Trophoblast cell (in vitro differentiated cells and primary cell): ENCODE data around the gene PARVA.

Experiments used
- DNase-seq, 2 donors: peaks; one replicate each; pipeline ENCODE4 v3.0.0-alpha.2; 2016
- H2AFZ ChIP-seq: 2 replicates; pipeline ENCODE4 v1.6.1; 2013; ENCODE audit warnings: low read length, moderate library complexity, mild to moderate bottlenecking; ENCODE audit not compliant: insufficient read depth, poor library complexity
- H2AK5ac ChIP-seq: 2 replicates; pipeline ENCODE4 v1.6.1; 2013; ENCODE audit warnings: mild to moderate bottlenecking, low read length
- H2BK120ac ChIP-seq: 2 replicates; pipeline ENCODE4 v1.6.1; 2013; ENCODE audit warnings: low read length, mild to moderate bottlenecking, moderate library complexity; ENCODE audit not compliant: insufficient read depth, poor library complexity
- H2BK12ac ChIP-seq: 2 replicates; pipeline ENCODE4 v1.6.1; 2013; ENCODE audit warnings: mild to moderate bottlenecking, low read length, moderate library complexity
- H2BK5ac ChIP-seq: 2 replicates; pipeline ENCODE4 v1.6.1; 2013; ENCODE audit warnings: low read length, low read depth, moderate library complexity, mild to moderate bottlenecking; ENCODE audit not compliant: poor library complexity
- H3K14ac ChIP-seq: 2 replicates; pipeline ENCODE4 v1.6.1; 2013; ENCODE audit warnings: mild to moderate bottlenecking, low read length
- H3K18ac ChIP-seq: 2 replicates; pipeline ENCODE4 v1.6.1; 2013; ENCODE audit warnings: mild to moderate bottlenecking, low read length
- H3K23ac ChIP-seq: 2 replicates; pipeline ENCODE4 v1.6.1; 2013; ENCODE audit warnings: low read length
- H3K27ac ChIP-seq: 2 replicates; pipeline ENCODE4 v1.5.1; 2013; ENCODE audit warnings: low read depth, mild to moderate bottlenecking, inconsistent platforms, low read length, moderate library complexity
- H3K27me3 ChIP-seq: 2 replicates; pipeline ENCODE4 v1.6.1; 2013; ENCODE audit warnings: inconsistent platforms, mild to moderate bottlenecking, low read length, moderate library complexity; ENCODE audit not compliant: insufficient read depth
- H3K36me3 ChIP-seq, 2 experiments: 1 replicate in 1 of 2; 2 replicates in 1 of 2; pipeline ENCODE4 v1.6.1; 2013; ENCODE audit warnings: low read length in 2 of 2, mild to moderate bottlenecking in 2 of 2, moderate library complexity in 1 of 2; ENCODE audit not compliant: insufficient read depth in 2 of 2, control insufficient read depth in 1 of 2
- H3K4ac ChIP-seq: 2 replicates; pipeline ENCODE4 v1.6.1; 2013; ENCODE audit warnings: low read depth, mild to moderate bottlenecking, low read length, moderate library complexity
- H3K4me1 ChIP-seq, 2 experiments: 1 replicate in 1 of 2; 2 replicates in 1 of 2; pipeline ENCODE4 v1.6.1; 2013; ENCODE audit warnings: low read length in 2 of 2, mild to moderate bottlenecking in 2 of 2, moderate library complexity in 1 of 2; ENCODE audit not compliant: insufficient read depth in 2 of 2, control insufficient read depth in 1 of 2
- H3K4me2 ChIP-seq: 2 replicates; pipeline ENCODE4 v1.6.1; 2013; ENCODE audit warnings: inconsistent platforms, mild to moderate bottlenecking, low read length, moderate library complexity
- H3K4me3 ChIP-seq: 2 replicates; pipeline ENCODE4 v1.5.1; 2013; ENCODE audit warnings: mild to moderate bottlenecking, low read depth, low read length, inconsistent platforms
- H3K79me1 ChIP-seq: one replicate; pipeline ENCODE4 v1.6.1; 2013; ENCODE audit warnings: low read length
- H3K79me2 ChIP-seq: 2 replicates; pipeline ENCODE4 v1.6.1; 2013; ENCODE audit warnings: low read length, mild to moderate bottlenecking; ENCODE audit not compliant: control insufficient read depth, insufficient read depth, poor library complexity
- H3K9ac ChIP-seq: 2 replicates; pipeline ENCODE4 v1.6.1; 2013; ENCODE audit warnings: mild to moderate bottlenecking, low read length
- H3K9me3 ChIP-seq: 2 replicates; pipeline ENCODE4 v1.6.1; 2013; ENCODE audit warnings: low read depth, mild to moderate bottlenecking, control low read depth, inconsistent platforms, low read length; ENCODE audit not compliant: insufficient read depth
- H4K12ac ChIP-seq: 2 replicates; pipeline ENCODE4 v1.6.1; 2013; ENCODE audit warnings: low read depth, mild to moderate bottlenecking, low read length, moderate library complexity
- H4K8ac ChIP-seq: 2 replicates; pipeline ENCODE4 v1.6.1; 2013; ENCODE audit warnings: low read depth, mild to moderate bottlenecking, low read length, moderate library complexity
- H4K91ac ChIP-seq: one replicate; pipeline ENCODE4 v1.6.1; 2013; ENCODE audit warnings: low read depth, mild to moderate bottlenecking, low read length, moderate library complexity
- WGBS: extraction: QIAGEN DNeasy Blood & Tissue Kit; methylation state at CpG from one replicate; pipeline ENCODE4 v1.1.7; 2013; ENCODE audit warnings: missing lambda C conversion rate; ENCODE audit not compliant: insufficient read length, insufficient coverage; ENCODE audit errors: extremely low coverage; 5-methylcytosine and 5-hydroxymethylcytosine counted together

PARVA gene

DNA sequence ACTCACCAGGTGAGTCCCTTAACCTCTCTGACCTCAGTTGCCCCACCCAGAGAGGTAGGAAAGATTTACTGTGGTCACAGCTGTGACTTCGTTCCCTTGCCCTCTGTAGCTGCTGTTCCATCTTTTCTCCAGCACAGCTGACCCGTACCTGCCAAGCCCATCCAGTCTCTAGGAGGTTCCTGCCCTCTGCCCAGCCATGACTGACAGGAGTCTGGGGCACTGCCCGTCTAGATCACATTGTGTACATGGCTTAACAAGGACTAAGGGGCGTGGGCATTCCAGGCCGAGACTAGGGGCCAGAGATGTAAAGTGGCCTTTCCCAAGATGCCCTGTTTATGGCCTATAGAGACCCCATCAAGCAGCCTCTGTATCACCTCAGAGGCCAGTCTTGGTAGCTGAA lies 132.0 kb downstream of the PARVA start:
- WGBS: no CpG with 5 or more reads among the region's 5 CpGs
- Histone ChIP-seq H3K79me2 (peaks cover 2% of the 10 kb centered on the region), H3K9me3 (no peaks in the 10 kb centered on the region), H3K27me3 (no peaks in the 10 kb centered on the region), H3K36me3 (peaks cover 22 to 24% of the 10 kb centered on the region in 2 experiments), H4K91ac (peak overlapping the region; percentile 16), H2AK5ac (no peak overlapping the region), H3K23ac (no peak overlapping the region), H2AFZ (no peak overlapping the region), H3K14ac (peak overlapping the region; percentile 7), H3K4me1 (peaks cover 10 to 26% of the 10 kb centered on the region in 2 experiments), H4K12ac (no peak overlapping the region), H2BK5ac (peak overlapping the region; percentile 7), H3K79me1 (peaks cover 14% of the 10 kb centered on the region), H3K4me2 (no peak overlapping the region), H2BK12ac (peak overlapping the region; percentile 13), H3K4me3 (no peak overlapping the region), H3K4ac (no peak overlapping the region), H3K27ac (no peak overlapping the region), H3K18ac (peak overlapping the region; percentile 30), H4K8ac (no peak overlapping the region), H2BK120ac (peak overlapping the region; percentile 79), H3K9ac (no peak overlapping the region)
- DNase-seq: no peak

DNA sequence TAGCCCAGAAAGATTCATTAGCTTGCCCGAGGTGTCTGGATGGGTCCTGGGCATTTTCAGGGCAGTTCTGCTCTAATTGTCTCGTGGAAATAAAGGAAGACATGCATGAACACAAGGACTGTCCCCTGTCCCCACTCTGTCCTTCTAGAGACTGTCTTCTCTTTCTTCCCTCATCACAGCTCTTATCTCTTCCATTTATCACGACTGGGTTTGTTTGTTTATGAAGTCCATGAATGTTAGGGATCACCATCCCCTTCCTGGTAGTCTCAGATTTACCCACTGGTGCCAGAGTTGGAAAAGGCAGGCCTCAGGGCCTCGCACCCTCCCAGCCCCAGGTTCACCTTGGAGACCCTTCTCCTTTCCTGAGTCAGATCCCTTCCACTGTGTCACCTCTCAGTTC lies 134.8 kb downstream of the PARVA start:
- H3K9ac ChIP-seq: no peak overlapping the region
- H3K4me3 ChIP-seq: no peak overlapping the region
- no peak overlapping the region for H4K12ac ChIP-seq
- peaks cover 18 to 24% of the 10 kb centered on the region in 2 experiments for H3K36me3 ChIP-seq
- no peak overlapping the region for H2BK120ac ChIP-seq
- no peaks in the 10 kb centered on the region for H3K9me3 ChIP-seq
- no peak overlapping the region for H2AFZ ChIP-seq
- H3K4me1 ChIP-seq: peaks cover 16 to 31% of the 10 kb centered on the region in 2 experiments
- H3K79me1 ChIP-seq: peaks cover 24% of the 10 kb centered on the region
- H3K27ac ChIP-seq: no peak overlapping the region
- H3K4ac ChIP-seq: no peak overlapping the region
- WGBS: no CpG with 5 or more reads among the region's 4 CpGs
- H2BK5ac ChIP-seq: no peak overlapping the region
- no peak overlapping the region for H3K14ac ChIP-seq
- H3K4me2 ChIP-seq: no peak overlapping the region
- no peak overlapping the region for H3K18ac ChIP-seq
- H3K79me2 ChIP-seq: peaks cover under 1% of the 10 kb centered on the region
- H4K91ac ChIP-seq: no peak overlapping the region
- no peak overlapping the region for H4K8ac ChIP-seq
- no peaks in the 10 kb centered on the region for H3K27me3 ChIP-seq
- H2AK5ac ChIP-seq: no peak overlapping the region
- no peak overlapping the region for H2BK12ac ChIP-seq
- no peak overlapping the region for H3K23ac ChIP-seq
- DNase-seq: no peak

DNA sequence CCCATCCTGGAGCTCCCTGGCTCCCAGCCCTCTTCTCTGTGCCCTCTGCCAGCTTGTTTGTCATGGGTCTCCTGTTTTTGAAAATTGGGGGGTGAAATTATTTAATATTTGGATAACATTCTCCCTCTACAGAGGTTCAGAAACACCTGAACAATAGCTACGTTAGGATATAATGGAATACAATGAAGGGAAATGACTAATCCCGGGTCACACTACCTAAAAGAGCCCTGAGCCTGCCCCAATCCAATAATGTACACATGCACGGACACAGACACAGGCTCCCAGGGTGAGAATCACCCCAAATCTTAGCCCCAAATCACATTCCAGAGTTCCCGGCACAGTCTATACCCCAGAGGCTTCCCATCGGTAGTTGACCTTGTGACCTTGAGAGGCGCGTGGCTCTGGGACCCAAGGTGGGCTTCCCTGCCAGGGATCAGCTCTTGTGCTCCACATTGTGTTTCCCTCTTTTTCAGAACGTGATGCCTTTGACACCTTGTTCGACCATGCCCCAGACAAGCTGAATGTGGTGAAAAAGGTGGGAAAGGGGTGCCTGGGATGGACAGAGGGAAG lies 135.5 kb downstream of the PARVA start:
- no peak overlapping the region for H3K4ac ChIP-seq
- H4K8ac ChIP-seq: no peak overlapping the region
- peak overlapping the region; percentile 39 for H4K91ac ChIP-seq
- no peak overlapping the region for H4K12ac ChIP-seq
- H3K36me3 ChIP-seq: peaks cover 17 to 23% of the 10 kb centered on the region in 2 experiments
- H3K4me3 ChIP-seq: no peak overlapping the region
- H3K23ac ChIP-seq: no peak overlapping the region
- peaks cover 23 to 35% of the 10 kb centered on the region in 2 experiments for H3K4me1 ChIP-seq
- whole genome bisulfite sequencing: no CpG with 5 or more reads among the region's 9 CpGs
- H3K9me3 ChIP-seq: no peaks in the 10 kb centered on the region
- H2AFZ ChIP-seq: no peak overlapping the region
- H2BK12ac ChIP-seq: no peak overlapping the region
- no peak overlapping the region for H2BK5ac ChIP-seq
- H2BK120ac ChIP-seq: peak overlapping the region; percentile 25
- no peaks in the 10 kb centered on the region for H3K27me3 ChIP-seq
- H3K14ac ChIP-seq: no peak overlapping the region
- DNase-seq: no peak
- peaks cover 5% of the 10 kb centered on the region for H3K79me2 ChIP-seq
- no peak overlapping the region for H3K4me2 ChIP-seq
- H3K18ac ChIP-seq: peak overlapping the region; percentile 8
- H3K79me1 ChIP-seq: peaks cover 26% of the 10 kb centered on the region
- H2AK5ac ChIP-seq: peak overlapping the region; percentile 39
- H3K9ac ChIP-seq: no peak overlapping the region
- H3K27ac ChIP-seq: no peak overlapping the region

DNA sequence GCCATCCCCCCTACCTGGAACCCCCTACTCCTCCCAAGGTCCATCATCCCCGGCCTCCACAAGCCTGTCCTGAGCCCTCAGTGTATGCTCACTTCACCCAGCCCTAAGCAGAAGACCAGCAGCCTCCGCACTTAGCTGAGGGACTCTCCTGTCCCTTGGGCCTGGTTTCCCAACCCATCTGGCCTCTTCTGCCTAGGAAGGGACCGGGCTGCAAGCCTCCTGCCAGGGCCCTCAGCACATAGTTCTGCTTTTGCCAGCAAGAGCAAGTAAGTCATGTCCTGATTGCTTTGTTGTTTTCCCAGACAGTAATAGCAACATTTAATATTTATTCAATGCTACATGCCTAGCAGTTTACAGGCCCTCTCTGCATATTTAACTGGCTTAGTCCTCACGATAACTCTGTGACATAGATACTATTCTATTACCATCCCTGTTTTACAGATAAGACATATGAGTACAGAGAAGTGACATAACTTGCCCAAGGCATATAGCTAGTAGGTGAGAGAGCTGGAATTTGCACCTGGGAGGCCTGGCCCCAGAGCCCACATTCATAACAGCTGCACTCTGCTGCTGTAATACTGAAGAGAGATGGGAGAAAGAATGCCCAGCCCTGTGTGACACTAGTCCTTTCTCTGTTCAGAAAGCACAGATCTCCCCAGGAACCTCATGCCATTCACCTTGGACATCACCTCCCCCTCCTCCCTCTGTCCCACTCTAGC lies 139.2 kb downstream of the PARVA start:
- Histone ChIP-seq H3K27me3 (no peaks in the 10 kb centered on the region), H3K14ac (peak overlapping the region; percentile 83)
- WGBS: no CpG with 5 or more reads among the region's 4 CpGs

More for the DNA sequence above, 139.2 kb downstream of the PARVA start:
- H4K12ac ChIP-seq: no peak overlapping the region
- peak; percentile 94 to 96 for DNase-seq
- H3K4ac ChIP-seq: peak overlapping the region; percentile 3
- peaks cover 30 to 41% of the 10 kb centered on the region in 2 experiments for H3K4me1 ChIP-seq
- H2BK5ac ChIP-seq: peak overlapping the region; percentile 55
- H3K4me2 ChIP-seq: no peak overlapping the region
- H4K91ac ChIP-seq: peak overlapping the region; percentile 82
- H3K9me3 ChIP-seq: no peaks in the 10 kb centered on the region
- no peak overlapping the region for H3K9ac ChIP-seq
- H2AK5ac ChIP-seq: peak overlapping the region; percentile 9
- H3K79me2 ChIP-seq: peaks cover 7% of the 10 kb centered on the region
- peaks cover 34% of the 10 kb centered on the region for H3K79me1 ChIP-seq
- H3K23ac ChIP-seq: no peak overlapping the region
- H3K36me3 ChIP-seq: peaks cover 23 to 29% of the 10 kb centered on the region in 2 experiments
- peak overlapping the region; percentile 33 for H4K8ac ChIP-seq
- H3K4me3 ChIP-seq: no peak overlapping the region
- H3K27ac ChIP-seq: peak overlapping the region; percentile 70
- no peak overlapping the region for H2AFZ ChIP-seq
- peak overlapping the region; percentile 81 for H2BK12ac ChIP-seq
- peak overlapping the region; percentile 45 for H2BK120ac ChIP-seq
- peak overlapping the region; percentile 39 for H3K18ac ChIP-seq
